SK-N-MC (cell line): ENCODE results near the gene CDC23.

Experiments
- EZH2 ChIP-seq: fragments of 200-600 bp; sonication (generic); IDR thresholded peaks from one replicate; pipeline ENCODE4 v1.6.1; 2017; ENCODE audit warnings: antibody characterized with exemption
- FOXP2 ChIP-seq: optimal IDR thresholded peaks from 2 replicates; pipeline ENCODE3; 2011; ENCODE audit warnings: mild to moderate bottlenecking, moderate library complexity; ENCODE audit not compliant: insufficient read depth; ENCODE audit errors: extremely low read length, control extremely low read depth
- POLR2AphosphoS5 ChIP-seq: IDR thresholded peaks from 2 replicates; pipeline ENCODE4 v1.6.1; 2012; ENCODE audit warnings: mild to moderate bottlenecking, low read depth, low read length, borderline replicate concordance

DNA sequence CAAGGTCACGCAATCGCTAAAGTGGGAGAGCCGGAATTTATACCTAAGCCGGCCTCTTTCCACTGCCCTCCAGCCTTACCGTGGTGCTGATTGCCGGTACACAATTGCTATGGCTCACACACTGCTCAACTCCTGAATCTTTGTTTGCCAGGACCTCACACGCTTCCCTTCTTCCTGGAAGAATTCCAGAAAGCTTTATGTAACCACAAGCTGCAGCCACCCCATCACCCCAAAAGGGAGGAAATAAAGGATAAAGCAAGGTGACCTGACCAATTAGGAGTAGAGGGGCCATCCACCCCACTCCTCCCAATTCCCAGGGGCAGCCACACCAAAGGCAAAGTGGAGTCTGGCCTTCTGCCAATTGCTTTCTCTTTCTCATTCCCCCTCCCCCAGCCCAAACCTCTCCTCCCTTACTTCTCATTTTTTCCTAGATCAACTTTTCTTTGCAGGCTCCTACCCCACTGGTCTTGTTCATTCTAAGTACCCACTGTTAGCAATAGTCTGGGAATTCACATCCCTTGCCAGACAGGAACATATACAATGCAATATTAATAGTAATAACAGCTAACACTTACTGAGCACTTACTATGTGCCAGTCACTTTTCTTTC, 18.0 kb upstream of the CDC23 start:
- TF ChIP-seq EZH2 (no peak), POLR2AphosphoS5 (no peak), FOXP2 (no peak)
